Neuronal stem cell (in vitro differentiated cells): ENCODE measurements around the gene ETS1.

Experiments used
- DNase-seq: peaks from one replicate; pipeline ENCODE4 v3.0.0-alpha.2; 2013; ENCODE audit warnings: low spot score
- H2AFZ ChIP-seq: one replicate; pipeline ENCODE4 v1.6.1; 2013; ENCODE audit warnings: mild to moderate bottlenecking, low read length, inconsistent platforms
- H2AK5ac ChIP-seq: 2 replicates; pipeline ENCODE4 v1.6.1; 2013; ENCODE audit warnings: low read depth, mild to moderate bottlenecking, inconsistent platforms, low read length, moderate library complexity, mixed read lengths
- H2BK120ac ChIP-seq: 2 replicates; pipeline ENCODE4 v1.6.1; 2013; ENCODE audit warnings: low read depth, mild to moderate bottlenecking, inconsistent platforms, low read length, moderate library complexity, mixed read lengths
- H2BK12ac ChIP-seq: one replicate; pipeline ENCODE4 v1.6.1; 2013; ENCODE audit warnings: low read length, inconsistent platforms
- H2BK15ac ChIP-seq: 2 replicates; pipeline ENCODE4 v1.6.1; 2013; ENCODE audit warnings: mild to moderate bottlenecking, low read length, inconsistent platforms, mixed read lengths
- H2BK5ac ChIP-seq: one replicate; pipeline ENCODE4 v1.6.1; 2013; ENCODE audit warnings: inconsistent platforms, mild to moderate bottlenecking, low read length, moderate library complexity
- H3K14ac ChIP-seq: one replicate; pipeline ENCODE4 v1.6.1; 2013; ENCODE audit warnings: low read length, inconsistent platforms
- H3K18ac ChIP-seq: 2 replicates; pipeline ENCODE4 v1.6.1; 2013; ENCODE audit warnings: low read length, inconsistent platforms
- H3K23ac ChIP-seq: 2 replicates; pipeline ENCODE4 v1.6.1; 2013; ENCODE audit warnings: low read depth, mild to moderate bottlenecking, mixed read lengths, low read length, inconsistent platforms; ENCODE audit not compliant: poor library complexity
- H3K27ac ChIP-seq: replicated peaks from 3 replicates; pipeline ENCODE4 v1.5.1; 2013; ENCODE audit warnings: low read length, inconsistent platforms
- H3K27me3 ChIP-seq, 3 experiments: 2 replicates each; pipeline ENCODE4 v1.6.1; 2013; ENCODE audit warnings: low read length in 3 of 3, mild to moderate bottlenecking in 2 of 3, inconsistent platforms in 1 of 3, low read depth in 1 of 3, mixed read lengths in 1 of 3, moderate library complexity in 1 of 3; ENCODE audit not compliant: control insufficient read depth in 3 of 3, insufficient read depth in 3 of 3
- H3K36me3 ChIP-seq, 2 donors: replicated peaks in 1 of 2; 2 replicates each; pipeline ENCODE4 v1.6.1; 2013; ENCODE audit warnings: low read length in 2 of 2; ENCODE audit not compliant: control insufficient read depth in 2 of 2, insufficient read depth in 2 of 2
- H3K4ac ChIP-seq: 2 replicates; pipeline ENCODE4 v1.6.1; 2013; ENCODE audit warnings: inconsistent platforms, mild to moderate bottlenecking, low read length, moderate library complexity
- H3K4me1 ChIP-seq, 2 donors: 1 replicate in 1 of 2; 2 replicates in 1 of 2; pipeline ENCODE4 v1.6.1; 2013; ENCODE audit warnings: low read length in 2 of 2, low read depth in 1 of 2; ENCODE audit not compliant: control insufficient read depth in 2 of 2, insufficient read depth in 1 of 2
- H3K4me2 ChIP-seq: one replicate; pipeline ENCODE4 v1.6.1; 2013; ENCODE audit warnings: mild to moderate bottlenecking, low read length, inconsistent platforms; ENCODE audit not compliant: insufficient read depth, poor library complexity, severe bottlenecking
- H3K4me3 ChIP-seq, 2 donors: 2 replicates each; pipeline ENCODE4 v1.5.1; 2013; ENCODE audit warnings: low read length in 2 of 2, mild to moderate bottlenecking in 2 of 2, inconsistent platforms in 1 of 2, moderate library complexity in 1 of 2
- H3K79me1 ChIP-seq: one replicate; pipeline ENCODE4 v1.6.1; 2013; ENCODE audit warnings: low read depth, mild to moderate bottlenecking, inconsistent platforms, low read length, moderate library complexity
- H3K9ac ChIP-seq: one replicate; pipeline ENCODE4 v1.6.1; 2013; ENCODE audit warnings: mild to moderate bottlenecking, low read depth, low read length, inconsistent platforms; ENCODE audit not compliant: poor library complexity
- H3K9me3 ChIP-seq, 2 donors: replicated peaks in 1 of 2; 2 replicates each; pipeline versions ENCODE3 to v1.6.1; 2013; ENCODE audit warnings: low read length in 2 of 2, mild to moderate bottlenecking in 2 of 2, inconsistent platforms in 1 of 2, low read depth in 1 of 2, mixed read lengths in 1 of 2, moderate library complexity in 1 of 2; ENCODE audit not compliant: control insufficient read depth in 2 of 2, insufficient read depth in 1 of 2
- H4K8ac ChIP-seq: one replicate; pipeline ENCODE4 v1.6.1; 2013; ENCODE audit warnings: low read depth, mild to moderate bottlenecking, inconsistent platforms, low read length, moderate library complexity
- H4K91ac ChIP-seq: one replicate; pipeline ENCODE4 v1.6.1; 2013; ENCODE audit warnings: low read length, low read depth, mild to moderate bottlenecking, inconsistent platforms; ENCODE audit not compliant: poor library complexity
- WGBS, 2 donors: extraction: QIAGEN DNeasy Blood & Tissue Kit; methylation state at CpG; one replicate each; pipeline ENCODE4 v1.1.7; 2013; ENCODE audit warnings: missing lambda C conversion rate in 2 of 2, mixed read lengths in 1 of 2; ENCODE audit not compliant: insufficient read length in 2 of 2, insufficient replicate concordance in 1 of 2; ENCODE audit errors: extremely low coverage in 2 of 2; 5-methylcytosine and 5-hydroxymethylcytosine counted together

ETS1 gene

DNA sequence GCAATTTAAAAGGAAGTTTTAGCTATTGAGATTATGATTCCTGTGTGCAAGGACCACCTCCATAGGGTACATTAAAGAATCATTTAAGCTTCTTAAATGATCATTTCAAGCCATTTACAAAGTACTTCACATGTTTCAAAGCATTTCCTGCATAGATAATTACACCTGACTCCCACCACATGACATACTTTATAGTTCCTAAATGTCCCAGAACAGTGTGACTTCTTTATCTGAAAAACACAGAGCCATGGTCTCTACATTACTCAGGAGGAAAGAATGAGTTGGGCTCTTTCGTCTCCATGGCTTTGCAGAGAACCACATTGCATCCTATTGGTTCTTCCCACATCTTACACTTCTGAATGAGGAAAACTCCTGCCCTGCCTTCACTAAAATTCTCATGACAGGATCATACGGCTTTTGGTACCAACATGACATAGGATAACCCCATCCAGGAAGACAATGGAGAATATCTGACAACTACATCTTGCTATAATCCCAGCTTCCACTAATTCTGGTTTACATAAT is 88.6 kb downstream of the ETS1 start:
- DNase-seq: no peak
- no peak overlapping the region for H4K91ac ChIP-seq
- H2BK12ac ChIP-seq: no peak overlapping the region
- H3K9ac ChIP-seq: no peak overlapping the region
- H3K4me2 ChIP-seq: no peak overlapping the region
- no peak overlapping the region for H2BK5ac ChIP-seq
- H3K18ac ChIP-seq: no peak overlapping the region
- no peak overlapping the region for H2AFZ ChIP-seq
- H2BK120ac ChIP-seq: no peak overlapping the region
- H3K4me3 ChIP-seq: no peak overlapping the region
- no peak overlapping the region for H2BK15ac ChIP-seq
- H3K23ac ChIP-seq: no peak overlapping the region
- peaks cover 0 to 6% (median 0%) of the 10 kb centered on the region in 3 experiments for H3K27me3 ChIP-seq
- H3K14ac ChIP-seq: no peak overlapping the region
- H3K79me1 ChIP-seq: no peaks in the 10 kb centered on the region
- H3K27ac ChIP-seq: no peak overlapping the region
- H3K9me3 ChIP-seq: peaks cover 0 to 5% of the 10 kb centered on the region in 2 donors
- peaks cover 7 to 27% of the 10 kb centered on the region in 2 donors for H3K4me1 ChIP-seq
- WGBS, 2 donors: no CpG with 5 or more reads among the region's 2 CpGs
- H3K4ac ChIP-seq: no peak overlapping the region
- no peak overlapping the region for H2AK5ac ChIP-seq
- H3K36me3 ChIP-seq: no peaks in the 10 kb centered on the region
- H4K8ac ChIP-seq: no peak overlapping the region

DNA sequence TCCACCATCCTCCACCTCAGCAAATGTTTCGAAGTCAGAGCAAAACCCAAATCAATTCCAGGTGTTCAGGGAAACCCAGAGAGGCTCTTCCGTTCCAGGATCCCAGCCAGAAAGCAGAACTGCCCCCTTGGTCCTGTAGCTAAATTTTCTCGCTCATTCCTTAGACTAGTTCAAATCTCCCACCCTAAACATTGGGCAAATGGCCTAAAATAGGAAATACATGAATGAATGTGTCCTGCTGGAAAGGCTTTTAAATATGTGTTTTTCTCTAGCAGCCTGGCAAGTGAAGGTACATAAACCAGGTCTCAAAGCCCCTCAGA is 89.6 kb downstream of the ETS1 start:
- no peak for DNase-seq
- no CpG with 5 or more reads among the region's 3 CpGs for WGBS, 2 donors
- no peak overlapping the region for H2BK5ac ChIP-seq
- no peak overlapping the region for H4K8ac ChIP-seq
- no peak overlapping the region for H2BK12ac ChIP-seq
- H3K23ac ChIP-seq: no peak overlapping the region
- no peak overlapping the region for H3K14ac ChIP-seq
- peaks cover 0 to 6% (median 0%) of the 10 kb centered on the region in 3 experiments for H3K27me3 ChIP-seq
- H4K91ac ChIP-seq: no peak overlapping the region
- no peaks in the 10 kb centered on the region for H3K79me1 ChIP-seq
- no peak overlapping the region for H3K27ac ChIP-seq
- no peak overlapping the region for H2AK5ac ChIP-seq
- no peak overlapping the region for H3K4me2 ChIP-seq
- H3K18ac ChIP-seq: no peak overlapping the region
- H3K4me3 ChIP-seq: no peak overlapping the region
- no peak overlapping the region for H2BK15ac ChIP-seq
- H3K9me3 ChIP-seq: peaks cover 0 to 2% of the 10 kb centered on the region in 2 donors
- no peak overlapping the region for H3K4ac ChIP-seq
- no peak overlapping the region for H3K9ac ChIP-seq
- no peaks in the 10 kb centered on the region for H3K36me3 ChIP-seq
- no peak overlapping the region for H2AFZ ChIP-seq
- H3K4me1 ChIP-seq: peaks cover 7 to 30% of the 10 kb centered on the region in 2 donors
- no peak overlapping the region for H2BK120ac ChIP-seq

DNA sequence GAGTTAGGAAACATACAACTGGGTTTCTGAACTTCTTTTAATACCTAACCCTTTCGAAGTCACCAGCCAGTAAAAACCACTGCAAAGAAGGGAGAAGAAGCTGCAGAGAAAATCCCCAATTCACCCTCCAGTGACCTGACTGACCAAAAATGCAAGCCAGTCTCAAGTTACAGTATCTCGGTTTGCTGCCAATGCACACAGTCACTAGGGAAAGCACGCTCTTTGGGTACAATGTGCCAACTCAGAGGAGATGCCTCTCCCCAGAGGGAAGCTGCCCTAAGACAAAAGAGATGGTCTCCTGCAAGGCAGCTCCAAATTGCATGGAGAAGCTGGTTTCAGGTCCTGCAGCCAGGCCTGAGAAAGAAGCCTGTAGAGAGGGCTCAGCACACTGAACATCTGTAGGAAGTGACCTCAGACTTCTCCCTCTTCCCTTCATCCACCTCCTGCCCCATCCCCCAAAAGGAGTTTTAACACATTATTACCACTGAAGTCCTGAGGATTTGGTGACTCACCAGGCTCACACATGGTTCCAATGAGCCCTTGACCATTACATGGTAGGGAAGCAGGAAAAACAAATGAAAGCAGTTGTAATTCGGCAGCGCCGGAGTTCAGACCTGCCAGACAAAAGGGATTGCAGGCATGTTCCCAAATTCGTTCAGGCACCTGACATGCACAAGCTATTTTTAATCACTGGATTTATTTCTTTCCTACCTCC is 90.1 kb downstream of the ETS1 start:
- Histone ChIP-seq H3K4ac (no peak overlapping the region), H2BK12ac (no peak overlapping the region), H4K91ac (no peak overlapping the region), H3K4me1 (peaks cover 7 to 30% of the 10 kb centered on the region in 2 donors), H3K79me1 (no peaks in the 10 kb centered on the region), H2AFZ (no peak overlapping the region), H3K18ac (no peak overlapping the region), H3K27ac (no peak overlapping the region), H3K23ac (no peak overlapping the region), H3K9ac (no peak overlapping the region), H2BK5ac (no peak overlapping the region), H2AK5ac (no peak overlapping the region), H2BK15ac (no peak overlapping the region), H2BK120ac (no peak overlapping the region), H3K9me3 (no peaks in the 10 kb centered on the region), H3K36me3 (no peaks in the 10 kb centered on the region), H3K4me2 (no peak overlapping the region), H3K27me3 (peaks cover 0 to 6% (median 0%) of the 10 kb centered on the region in 3 experiments), H4K8ac (no peak overlapping the region), H3K4me3 (no peak overlapping the region), H3K14ac (no peak overlapping the region)
- WGBS, 2 donors: no CpG with 5 or more reads among the region's 7 CpGs
- DNase-seq: no peak

DNA sequence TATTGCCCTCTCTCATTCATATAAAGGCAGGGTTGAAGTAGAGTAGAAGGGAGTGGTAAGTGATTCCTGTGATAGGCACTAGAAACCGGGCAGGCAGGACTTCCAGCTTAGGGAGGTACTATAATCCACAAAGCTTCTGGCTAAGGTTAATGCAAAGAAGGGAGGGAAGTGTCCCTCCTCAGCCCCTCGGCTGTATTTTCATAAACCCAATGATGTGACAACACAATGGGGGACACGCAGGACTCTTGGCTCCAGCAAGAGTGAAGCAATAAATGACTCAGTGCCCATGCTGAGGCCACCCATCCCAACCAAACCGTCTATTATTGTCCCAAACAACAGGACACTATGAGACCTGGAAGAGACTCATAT is 90.7 kb downstream of the ETS1 start:
- Histone ChIP-seq H3K9me3 (no peaks in the 10 kb centered on the region), H3K27me3 (peaks cover 0 to 6% (median 0%) of the 10 kb centered on the region in 3 experiments), H4K91ac (no peak overlapping the region), H3K9ac (no peak overlapping the region), H2BK12ac (no peak overlapping the region), H3K4me2 (no peak overlapping the region), H2AK5ac (no peak overlapping the region), H3K23ac (no peak overlapping the region), H3K79me1 (no peaks in the 10 kb centered on the region), H2AFZ (no peak overlapping the region), H3K27ac (no peak overlapping the region), H3K4me3 (no peak overlapping the region), H2BK5ac (no peak overlapping the region), H3K4ac (no peak overlapping the region), H3K4me1 (peaks cover 4 to 30% of the 10 kb centered on the region in 2 donors), H4K8ac (no peak overlapping the region), H3K18ac (no peak overlapping the region), H2BK120ac (no peak overlapping the region), H3K14ac (no peak overlapping the region), H3K36me3 (no peaks in the 10 kb centered on the region), H2BK15ac (no peak overlapping the region)
- DNase-seq: no peak
- no CpG with 5 or more reads among the region's 4 CpGs for WGBS, 2 donors
